K562 (cell line): ENCODE measurements around the gene NAT10. TPM values are rescaled to one million over a fixed set of nuclear protein-coding genes. Genes with fewer than 3 reads are reported as not detected.

ENCODE experiments used
- ATAC-seq: fragments of 200-7000 bp; cut with Tn5 transposase; 3 replicates; pipeline ENCODE4 v1.9.1; 2020; ENCODE audit warnings: moderate library complexity
- BruUV-seq: library from RNA; stranded (reverse); fragments of 400-500 nt; replicated peaks from 2 replicates; lab custom pipeline; 2021; lab: Mats Ljungman, UMichigan
- CTCF ChIA-PET: fragments of 300-600 bp; formaldehyde crosslinking; extraction: SDS; loops from one replicate; lab custom pipeline; 2021; ENCODE audit warnings: low intra/inter-chr PET ratio; lab: Yijun Ruan, JAX
- POLR2A ChIA-PET: fragments of 300-600, 350-650 bp; sonication (Branson Sonifier 250); formaldehyde crosslinking; extraction: SDS; loops from one replicate; lab custom pipeline; 2021; ENCODE audit warnings: antibody characterized with exemption, inconsistent platforms; lab: Yijun Ruan, JAX
- DNase-seq, 4 experiments: peaks; one replicate each; pipeline versions ENCODE4 v3.0.0 to v3.0.0-alpha.2; 2011 to 2018; ENCODE audit warnings: low spot score in 3 of 4, mixed read lengths in 3 of 4; ENCODE audit errors: extremely low read depth in 1 of 4
- FAIRE-seq: peaks from 2 replicates; lab custom pipeline; 2011; peaks lifted over from hg19 to GRCh38; lab: Jason Lieb, UNC
- H2AFZ ChIP-seq: 2 replicates; pipeline ENCODE4 v1.6.0; 2011; ENCODE audit warnings: low read depth, low read length, control low read depth, inconsistent platforms
- H3K27ac ChIP-seq: fragments of 200-600 bp; 3 replicates; pipeline ENCODE4 v1.8.0; 2011; ENCODE audit warnings: low read depth, mild to moderate bottlenecking, control low read depth, inconsistent platforms, low read length, moderate library complexity, mixed read lengths; ENCODE audit errors: extremely low read depth
- H3K27me3 ChIP-seq, 2 experiments: fragments of 300-600 bp in 1 of 2; 2 replicates in 1 of 2; 3 replicates in 1 of 2; pipeline versions ENCODE4 v1.6.0 to v1.8.0; 2011; ENCODE audit warnings: inconsistent platforms in 2 of 2, low read length in 2 of 2, mild to moderate bottlenecking in 1 of 2, mixed read lengths in 1 of 2, moderate library complexity in 1 of 2; ENCODE audit not compliant: control insufficient read depth in 2 of 2, insufficient read depth in 2 of 2
- H3K36me3 ChIP-seq: fragments of 300-600 bp; 3 replicates; pipeline ENCODE4 v1.8.0; 2011; ENCODE audit warnings: mild to moderate bottlenecking, low read length, inconsistent platforms; ENCODE audit not compliant: control insufficient read depth, insufficient read depth
- H3K4me1 ChIP-seq, 2 experiments: fragments of 200-600 bp in 1 of 2; replicated peaks in 1 of 2; 2 replicates in 1 of 2; 3 replicates in 1 of 2; pipeline versions ENCODE4 v1.5.1 to v1.8.0; 2011; ENCODE audit warnings: inconsistent platforms in 2 of 2, low read length in 2 of 2, mild to moderate bottlenecking in 1 of 2, mixed read lengths in 1 of 2, moderate library complexity in 1 of 2; ENCODE audit not compliant: control insufficient read depth in 2 of 2, insufficient read depth in 2 of 2
- H3K4me2 ChIP-seq: 2 replicates; pipeline ENCODE4 v1.6.1; 2011; ENCODE audit warnings: low read length, control low read depth, inconsistent platforms, mixed read lengths; ENCODE audit not compliant: insufficient read depth
- H3K4me3 ChIP-seq: fragments of 200-600 bp; sonication (generic), shearing (Covaris generic); 2 replicates; pipeline ENCODE4 v1.5.1; 2016; ENCODE audit warnings: control low read depth, inconsistent platforms
- H3K79me2 ChIP-seq: fragments of 200-600 bp; 3 replicates; pipeline ENCODE4 v1.8.0; 2011; ENCODE audit warnings: low read length, inconsistent platforms; ENCODE audit not compliant: control insufficient read depth, insufficient read depth
- H3K9ac ChIP-seq, 2 experiments: 2 replicates each; pipeline versions ENCODE4 v1.6.0 to v1.6.1; 2011; ENCODE audit warnings: low read depth in 2 of 2, low read length in 2 of 2, control low read depth in 1 of 2, inconsistent platforms in 1 of 2, mild to moderate bottlenecking in 1 of 2, mixed read lengths in 1 of 2; ENCODE audit not compliant: insufficient read depth in 1 of 2
- H3K9me1 ChIP-seq: one replicate; pipeline ENCODE4 v1.6.0; 2011; ENCODE audit warnings: inconsistent platforms, mild to moderate bottlenecking, low read length, moderate library complexity; ENCODE audit not compliant: control insufficient read depth, insufficient read depth
- H3K9me3 ChIP-seq: replicated peaks from 2 replicates; pipeline ENCODE4 v1.5.1; 2011; ENCODE audit warnings: low read depth, low read length, inconsistent platforms; ENCODE audit not compliant: control insufficient read depth, insufficient read depth
- H4K20me1 ChIP-seq: replicated peaks from 2 replicates; pipeline ENCODE4 v1.6.1; 2011; ENCODE audit warnings: low read length, inconsistent platforms, mixed read lengths; ENCODE audit not compliant: control insufficient read depth, insufficient read depth
- BRD4 ChIP-seq: fragments of 200-600 bp; sonication (generic); IDR thresholded peaks from 2 replicates; pipeline ENCODE4 v1.6.1; 2017; ENCODE audit warnings: inconsistent platforms
- MAFG ChIP-seq: fragments of 450-650 bp; conservative IDR thresholded peaks from 2 replicates; pipeline ENCODE4 v1.6.1; 2016; ENCODE audit warnings: missing genetic modification characterization, missing compliant biosample characterization
- NFE2 ChIP-seq: IDR thresholded peaks from 2 replicates; pipeline ENCODE4 v1.6.1; 2014; ENCODE audit warnings: antibody characterized with exemption, low read depth
- POLR2G ChIP-seq: fragments of 200-400 bp; formaldehyde crosslinking; IDR thresholded peaks from 2 replicates; pipeline ENCODE4 v1.6.1; 2017; ENCODE audit warnings: low read depth, mild to moderate bottlenecking, antibody characterized with exemption, low read length, moderate library complexity
- WGBS: fragments of 100-300 bp; shearing (Covaris generic); methylation state at CpG from one replicate; pipeline ENCODE4 v1.1.6; 2016; ENCODE audit warnings: low coverage, mixed read lengths; ENCODE audit not compliant: insufficient coverage; ENCODE audit errors: missing lambda C conversion rate; 5-methylcytosine and 5-hydroxymethylcytosine counted together
- in situ Hi-C: fragments of 300-500 bp; cut with MboI; formaldehyde crosslinking; loops from 4 replicates; pipeline ENCODE4 v1.15.0; 2018; ENCODE audit warnings: inconsistent platforms, mixed read lengths
- intact Hi-C: fragments of 100-400 bp; cut with micrococcal nuclease; formaldehyde crosslinking; loops from 2 replicates; pipeline ENCODE4 v1.14.2; 2022
- polyA plus RNA-seq, 8 experiments: library from polyadenylated mRNA; depleted of rRNA in 4 of 8; stranded (reverse) in 5 of 8; unstranded in 3 of 8; fragments of >200 nt; fragmentation: Nextera tagmentation in 2 of 8; fragmentation: Illumina TruSeq in 1 of 8; extraction: Ambion mirVana in 2 of 8; extraction: Trizol in 1 of 8; gene quantifications; 2 replicates each; pipeline versions ENCODE4 v1.2.1 to v1.2.3, GENCODE V29; 2011 to 2014; ENCODE audit warnings: inconsistent platforms in 1 of 8, missing spikeins in 1 of 8
- total RNA-seq, 7 experiments: library from RNA; depleted of rRNA in 6 of 7; stranded (reverse); fragments of >200 nt in 6 of 7; fragmentation: Illumina TruSeq in 2 of 7; extraction: Trizol in 2 of 7; gene quantifications; 2 replicates each; pipeline versions ENCODE4 v1.2.1 to v1.2.3, GENCODE V29; 2011 to 2021; ENCODE audit warnings: low replicate concordance in 1 of 7
- TF ChIP-seq, protein P1 (sequence below), 2 experiments: IDR thresholded peaks; 2 replicates each; pipeline ENCODE4 v1.6.1; 2011; ENCODE audit warnings: borderline replicate concordance in 1 of 2, control low read depth in 1 of 2, low read depth in 1 of 2, low read length in 1 of 2, mild to moderate bottlenecking in 1 of 2, mixed read lengths in 1 of 2, moderate library complexity in 1 of 2; ENCODE audit not compliant: insufficient read depth in 1 of 2, insufficient read length in 1 of 2, poor library complexity in 1 of 2, severe bottlenecking in 1 of 2; ENCODE audit errors: extremely low read depth in 1 of 2

Gene NAT10
- total and polyA plus RNA-seq, 9 of the 15 experiments (the other 6 are each of a cell fraction or from before 2014, with no cell fraction given): 55.4 to 125 (median 86.3) TPM

- Histone ChIP-seq H3K4me2 (no peak overlapping the region), H3K27ac (no peak overlapping the region), H3K4me1 (peaks cover 0 to 9% of the 10 kb centered on the region in 2 experiments; a peak in 1 of 5 replicates), H2AFZ (no peak overlapping the region), H3K27me3 (no peaks in the 10 kb centered on the region), H3K9me3 (no peaks in the 10 kb centered on the region), H4K20me1 (peaks cover 3% of the 10 kb centered on the region; the same call in 1 of the 2 replicates), H3K79me2 (no peaks in the 10 kb centered on the region), H3K4me3 (no peak overlapping the region), H3K36me3 (peaks cover 78% of the 10 kb centered on the region), H3K9me1 (no peaks in the 10 kb centered on the region), H3K9ac (no peak overlapping the region; a peak in 1 of 4 replicates)
- in situ Hi-C loops (loop anchor here (25.0 kb wide), 1 partner anchor 315 kb away; no protein-coding TSS in a partner anchor), intact Hi-C loops (no loop called here)
- CTCF ChIA-PET: no interaction called here
- ATAC-seq (no peak), DNase-seq (no peak), FAIRE-seq (no peak)
- peak; percentile 63 for TF ChIP-seq POLR2G
- TF ChIP-seq, protein P1, sequence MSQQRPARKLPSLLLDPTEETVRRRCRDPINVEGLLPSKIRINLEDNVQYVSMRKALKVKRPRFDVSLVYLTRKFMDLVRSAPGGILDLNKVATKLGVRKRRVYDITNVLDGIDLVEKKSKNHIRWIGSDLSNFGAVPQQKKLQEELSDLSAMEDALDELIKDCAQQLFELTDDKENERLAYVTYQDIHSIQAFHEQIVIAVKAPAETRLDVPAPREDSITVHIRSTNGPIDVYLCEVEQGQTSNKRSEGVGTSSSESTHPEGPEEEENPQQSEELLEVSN (IDR thresholded peaks at IDR 0.05; ENCODE audit: borderline replicate concordance in 1 of 2, extremely low read depth in 1 of 2, insufficient read depth in 1 of 2, insufficient read length in 1 of 2, low read depth in 1 of 2, low read length in 1 of 2, poor library complexity in 1 of 2, severe bottlenecking in 1 of 2): no peak
- TF ChIP-seq NFE2: no peak
- no peak for TF ChIP-seq BRD4
- no peak for TF ChIP-seq MAFG
- POLR2A ChIA-PET: interaction anchor here (0.5 to 0.8 kb wide), 2 partner anchors 18 to 47 kb away, joined by 3 to 4 read pairs; no protein-coding TSS in a partner anchor
- 86% methylated on average over 16 of the region's 18 CpGs for WGBS
- no TSS peak for BruUV-seq
Measured at GRCh38 chr11:34151916-34152845, 46.8 kb downstream of the NAT10 start.
